Measurements from ENCODE around the gene GNAI3.

DNA sequence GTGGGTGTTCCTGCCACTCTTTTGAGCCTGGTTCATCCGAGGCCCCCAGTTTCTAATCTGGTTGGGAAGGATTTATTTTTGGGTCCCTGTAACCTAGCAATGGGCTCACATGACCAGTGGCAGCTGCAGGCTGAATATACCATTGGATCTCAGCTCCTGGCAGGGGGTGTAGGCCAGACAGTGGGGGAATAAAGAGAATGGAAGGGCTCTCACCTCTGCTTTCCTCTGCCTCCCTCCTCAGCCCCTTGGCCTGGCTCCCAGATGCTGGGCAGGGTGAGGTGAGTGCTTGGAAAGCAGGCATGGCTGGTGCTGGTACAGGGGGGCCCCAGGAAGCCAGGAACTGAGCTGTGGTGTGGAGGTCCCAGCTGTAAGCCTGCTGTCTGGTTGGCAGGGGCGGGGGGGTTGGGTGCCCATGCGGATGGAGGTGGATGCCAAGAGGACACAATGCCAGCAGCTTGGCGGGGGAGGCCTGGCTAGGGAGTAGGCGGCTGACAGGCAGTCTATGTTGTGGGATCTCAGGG lies 12.4 kb upstream of the GNAI3 start:
- TF ChIP-seq, protein P1, sequence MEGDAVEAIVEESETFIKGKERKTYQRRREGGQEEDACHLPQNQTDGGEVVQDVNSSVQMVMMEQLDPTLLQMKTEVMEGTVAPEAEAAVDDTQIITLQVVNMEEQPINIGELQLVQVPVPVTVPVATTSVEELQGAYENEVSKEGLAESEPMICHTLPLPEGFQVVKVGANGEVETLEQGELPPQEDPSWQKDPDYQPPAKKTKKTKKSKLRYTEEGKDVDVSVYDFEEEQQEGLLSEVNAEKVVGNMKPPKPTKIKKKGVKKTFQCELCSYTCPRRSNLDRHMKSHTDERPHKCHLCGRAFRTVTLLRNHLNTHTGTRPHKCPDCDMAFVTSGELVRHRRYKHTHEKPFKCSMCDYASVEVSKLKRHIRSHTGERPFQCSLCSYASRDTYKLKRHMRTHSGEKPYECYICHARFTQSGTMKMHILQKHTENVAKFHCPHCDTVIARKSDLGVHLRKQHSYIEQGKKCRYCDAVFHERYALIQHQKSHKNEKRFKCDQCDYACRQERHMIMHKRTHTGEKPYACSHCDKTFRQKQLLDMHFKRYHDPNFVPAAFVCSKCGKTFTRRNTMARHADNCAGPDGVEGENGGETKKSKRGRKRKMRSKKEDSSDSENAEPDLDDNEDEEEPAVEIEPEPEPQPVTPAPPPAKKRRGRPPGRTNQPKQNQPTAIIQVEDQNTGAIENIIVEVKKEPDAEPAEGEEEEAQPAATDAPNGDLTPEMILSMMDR (IDR thresholded peaks at IDR 0.05; ENCODE audit: extremely low read depth in 1 of 2, insufficient read depth in 1 of 2, low read depth in 1 of 2, low read length in 2 of 2): no peak
- no peak for TF ChIP-seq FOS (IDR thresholded peaks at IDR 0.05; ENCODE audit: borderline replicate concordance, insufficient read depth, low read length)
- TF ChIP-seq, protein P2, sequence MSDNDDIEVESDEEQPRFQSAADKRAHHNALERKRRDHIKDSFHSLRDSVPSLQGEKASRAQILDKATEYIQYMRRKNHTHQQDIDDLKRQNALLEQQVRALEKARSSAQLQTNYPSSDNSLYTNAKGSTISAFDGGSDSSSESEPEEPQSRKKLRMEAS (IDR thresholded peaks at IDR 0.05; ENCODE audit: insufficient read depth, insufficient read length): no peak
- TF ChIP-seq POLR2AphosphoS5 (IDR thresholded peaks at IDR 0.05; ENCODE audit: insufficient read depth, low read depth, low read length): no peak
- TF ChIP-seq GATA2 (IDR thresholded peaks at IDR 0.05; ENCODE audit: insufficient read depth, insufficient read length, low read depth, low read length): no peak
- no peak for TF ChIP-seq EZH2 (IDR thresholded peaks at IDR 0.05; ENCODE audit: borderline replicate concordance, low read depth, low read length, severe bottlenecking)

All from endothelial cell of umbilical vein (primary cell).